ENCODE measurements around the gene GNAZ.

- no peak for TF ChIP-seq EZH2phosphoT487 (IDR thresholded peaks at IDR 0.05; ENCODE audit: insufficient read depth, low read depth)
- TF ChIP-seq EZH2 (IDR thresholded peaks at IDR 0.05; ENCODE audit: insufficient read depth, poor library complexity, severe bottlenecking) = no peak
These were observed 32.6 kb upstream of the GNAZ start for GRCh38 chr22:23037429-23038333.
